GM18519 (cell line): Measurements from ENCODE around the gene CYCS.
"Not testable (repeated sequence)": the region's sequence is repeated elsewhere in the genome, so short reads cannot be mapped to it uniquely, and the experiment has no call there.

Source experiments
- ATAC-seq: cut with Tn5 transposase; IDR thresholded peaks from one replicate; pipeline ENCODE4 v1.9.1; 2021; ENCODE audit warnings: mild to moderate bottlenecking, moderate library complexity; ENCODE audit not compliant: unreplicated experiment, low FRiP score

The CYCS gene

GRCh38 chr7:25119102-25119501, 6.0 kb downstream of the CYCS start:
- no peak for ATAC-seq

GRCh38 chr7:25118048-25118753, 6.9 kb downstream of the CYCS start:
- peak; percentile 26 for ATAC-seq

DNA sequence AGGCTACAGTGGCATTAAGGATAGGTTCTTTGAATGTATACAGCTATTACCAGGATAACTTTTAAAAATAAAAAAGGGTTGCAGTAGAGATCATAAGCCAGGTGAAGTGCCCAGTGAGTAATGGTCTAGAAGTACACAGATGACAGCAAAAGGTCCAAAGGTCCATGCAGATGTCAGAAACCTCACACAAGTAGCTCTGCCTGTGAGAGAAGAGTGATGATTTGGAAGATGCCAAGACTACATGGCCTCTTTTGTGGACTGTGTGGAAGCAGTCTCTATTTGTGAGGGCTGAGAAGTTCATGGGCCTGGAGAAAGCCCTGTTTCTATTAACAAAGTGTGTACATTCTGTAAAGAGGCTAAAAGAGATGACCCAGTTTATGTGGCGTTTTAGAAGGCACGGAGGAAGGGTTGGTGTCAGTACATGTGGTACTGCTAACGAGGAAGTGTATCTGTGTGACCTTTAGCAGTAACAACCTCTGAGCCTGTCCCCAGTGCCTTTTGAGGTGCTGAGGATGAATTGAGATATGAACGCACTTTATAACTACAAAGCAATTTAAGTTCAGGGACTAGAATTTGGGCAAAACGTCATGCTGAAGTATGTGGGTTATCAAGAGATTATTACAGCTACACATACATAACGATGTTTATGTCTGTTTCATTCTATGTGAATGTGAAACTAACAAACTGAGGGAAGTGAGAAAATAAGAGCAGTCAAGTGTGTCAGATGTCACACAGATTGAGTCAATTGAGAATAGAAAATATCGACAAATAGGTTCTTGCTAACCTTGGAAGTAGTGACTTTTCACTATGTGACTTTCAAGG, 7.6 kb downstream of the CYCS start:
- ATAC-seq = peak; percentile 82

DNA sequence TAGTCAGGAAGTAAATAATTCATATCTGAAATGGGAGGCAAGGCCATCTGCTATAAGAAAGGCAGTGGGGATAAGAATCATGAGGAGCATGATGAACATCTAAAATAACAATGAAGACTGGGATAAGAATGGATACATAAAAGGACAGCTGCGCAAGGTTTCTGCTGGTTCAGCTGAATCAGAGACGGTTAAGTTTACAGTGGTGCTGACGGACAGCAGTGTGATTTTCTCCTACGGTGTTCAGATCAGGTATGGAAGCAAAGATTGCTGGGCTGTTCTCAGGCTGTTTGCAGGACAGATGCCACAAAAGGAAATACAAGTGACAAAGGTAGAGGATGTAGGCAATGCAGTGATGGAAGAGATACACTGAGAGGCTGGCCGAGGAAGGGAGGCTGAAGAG, 8.4 kb downstream of the CYCS start:
- no peak for ATAC-seq

- ATAC-seq = not testable (repeated sequence)
These were observed 14.5 kb downstream of the CYCS start for GRCh38 chr7:25110514-25110913.

DNA sequence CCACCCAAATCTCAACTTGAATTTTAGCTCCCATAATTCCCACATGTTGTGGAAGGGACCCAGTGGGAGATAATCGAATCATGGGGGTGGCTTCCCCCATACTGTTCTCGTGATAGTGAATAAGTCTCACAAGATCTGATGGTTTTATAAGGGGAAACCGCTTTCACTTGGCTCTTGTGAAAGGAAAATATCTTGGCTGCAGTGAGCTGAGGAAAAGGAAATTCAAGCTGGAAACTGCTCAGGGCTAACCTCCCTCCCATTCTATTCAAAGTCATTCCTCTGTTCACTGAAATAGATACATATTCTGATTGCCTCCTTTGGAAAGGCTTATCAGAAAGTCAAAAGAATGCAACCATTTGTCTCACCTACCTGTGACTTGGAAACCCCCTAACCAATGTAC, 15.8 kb downstream of the CYCS start:
- no peak for ATAC-seq

DNA sequence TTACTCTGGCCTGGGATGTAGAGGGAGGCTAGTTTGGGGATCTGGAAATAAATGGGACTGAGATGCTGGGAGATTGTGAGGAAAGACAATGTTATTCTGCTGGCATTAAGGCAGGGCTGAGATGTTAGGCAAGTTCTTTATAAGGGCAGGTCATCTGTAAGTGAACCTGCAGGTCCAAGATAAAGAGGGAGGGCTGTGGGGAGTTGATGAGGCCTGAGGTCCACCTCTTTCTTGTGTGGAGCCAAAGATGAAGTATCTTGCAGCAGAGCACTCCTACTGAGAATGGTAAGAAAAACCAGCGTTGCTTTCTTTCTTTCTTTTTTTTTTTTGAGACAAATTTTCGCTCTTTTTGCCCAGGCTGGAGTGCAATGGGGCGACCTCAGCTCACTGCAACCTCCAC, 19.1 kb downstream of the CYCS start:
- ATAC-seq = no peak

DNA sequence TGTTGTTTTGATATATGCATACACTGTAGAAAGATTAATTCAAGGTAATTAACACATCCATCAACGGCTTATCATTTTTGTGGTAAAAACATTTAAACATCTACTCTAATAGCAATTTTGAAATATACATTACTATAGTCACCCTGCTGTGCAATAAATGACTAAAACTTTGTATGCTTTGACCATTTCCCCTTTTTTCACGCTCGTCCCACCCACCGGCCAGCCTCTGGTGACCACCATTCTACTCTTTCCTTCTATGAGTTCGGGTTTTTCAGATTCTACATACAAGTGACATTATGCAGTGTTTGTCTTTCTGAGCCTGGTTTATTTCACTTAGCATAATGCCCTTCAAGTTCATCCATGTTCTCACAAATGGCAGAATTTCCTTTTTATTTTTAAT, 21.3 kb downstream of the CYCS start:
- ATAC-seq = no peak

- no peak for ATAC-seq
These were observed 23.2 kb downstream of the CYCS start for GRCh38 chr7:25101817-25102216.

- ATAC-seq = peak; percentile 58
These were observed 26.7 kb downstream of the CYCS start for GRCh38 chr7:25098096-25099046.

- no peak for ATAC-seq
These were observed 29.3 kb downstream of the CYCS start for GRCh38 chr7:25095516-25096345.

DNA sequence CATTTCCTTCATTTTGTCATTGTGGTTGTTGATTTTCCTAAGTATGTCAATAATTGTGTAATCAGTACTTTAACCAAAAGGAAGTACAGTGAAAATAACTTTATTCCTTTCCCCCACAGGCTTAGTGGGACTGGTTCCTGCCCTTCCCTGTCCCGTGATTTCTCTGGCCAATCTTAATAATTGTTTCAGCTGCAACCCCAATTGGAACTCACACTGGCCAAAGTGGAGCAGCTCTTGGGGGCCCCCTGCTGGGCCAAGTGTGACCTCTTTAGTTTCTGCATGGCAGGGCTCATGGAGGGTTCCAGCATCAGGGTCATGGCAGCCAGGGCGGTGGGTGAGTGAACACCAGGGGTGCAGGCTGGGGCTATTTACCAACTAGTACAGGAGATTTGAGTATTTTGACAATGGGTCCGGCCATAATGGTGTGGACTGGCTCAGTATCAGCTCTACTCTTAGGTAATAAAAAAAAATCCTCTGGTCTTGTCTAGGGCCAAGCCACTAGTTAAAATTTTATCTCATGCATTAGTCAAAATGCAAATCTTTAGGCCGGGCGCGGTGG, 31.7 kb downstream of the CYCS start:
- no peak for ATAC-seq

- ATAC-seq = no peak
These were observed 33.3 kb downstream of the CYCS start for GRCh38 chr7:25091779-25092178.

- no peak for ATAC-seq
These were observed 33.9 kb downstream of the CYCS start for GRCh38 chr7:25091176-25091575.

DNA sequence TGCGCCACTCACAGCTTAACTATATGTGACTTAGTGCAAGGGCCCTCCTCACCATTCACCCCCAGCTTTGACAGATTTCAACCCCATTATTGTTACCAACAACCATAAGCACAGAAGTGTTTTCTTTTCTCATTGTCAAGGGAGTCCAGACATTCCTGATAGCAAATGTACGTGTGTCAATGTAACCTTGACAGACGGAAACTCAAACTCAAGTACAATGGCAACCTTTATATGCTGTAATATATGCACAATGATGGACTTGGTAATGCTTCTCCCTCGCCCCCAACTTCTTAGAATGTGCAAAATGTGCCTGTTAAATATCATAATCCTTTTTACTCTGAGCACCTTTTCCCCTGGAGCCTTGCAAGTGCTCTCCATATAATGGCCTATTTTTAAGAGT, 34.7 kb downstream of the CYCS start:
- ATAC-seq = no peak

DNA sequence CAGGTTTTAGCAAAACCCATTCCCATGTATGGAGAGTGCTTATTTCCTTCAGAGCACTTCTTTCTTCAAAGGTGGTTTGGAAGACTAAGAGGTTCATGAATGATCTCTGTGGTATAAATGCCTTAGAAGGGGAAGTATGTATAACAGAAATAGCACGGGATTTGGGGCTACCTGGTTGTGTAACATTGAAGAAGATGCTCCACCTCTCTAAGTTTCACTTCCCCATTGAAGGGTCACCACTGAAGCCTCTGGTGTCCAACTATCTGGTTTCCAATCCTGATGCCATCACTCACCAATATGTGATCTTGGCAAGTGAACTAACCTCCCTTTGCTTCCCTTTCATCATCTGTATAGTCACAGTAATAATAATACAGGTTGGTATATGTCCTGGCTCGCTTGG, 37.2 kb downstream of the CYCS start:
- peak; percentile 75 for ATAC-seq

GRCh38 chr7:25084821-25085220, 40.2 kb downstream of the CYCS start:
- ATAC-seq = no peak

DNA sequence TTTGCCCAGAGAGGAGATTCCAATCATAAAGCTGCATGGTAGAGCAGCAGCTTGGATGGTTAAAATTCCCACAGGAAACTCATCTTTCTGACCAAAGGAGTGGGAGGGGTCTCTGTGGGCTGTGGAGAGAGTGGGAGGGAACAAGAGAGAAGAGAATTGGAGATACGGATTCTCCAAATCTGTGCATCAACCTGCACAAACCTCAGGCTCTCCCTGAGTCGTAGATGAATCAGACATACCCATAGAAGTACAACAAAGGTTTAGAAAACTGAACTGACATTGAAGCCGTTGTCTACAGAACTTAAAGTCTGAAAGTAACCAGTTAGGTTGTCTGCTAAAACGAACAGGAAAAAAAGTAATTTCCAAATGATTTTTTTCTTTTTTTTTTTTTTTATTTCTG, 41.9 kb downstream of the CYCS start:
- no peak for ATAC-seq

GRCh38 chr7:25082041-25082440, 43.0 kb downstream of the CYCS start:
- ATAC-seq = not testable (repeated sequence)

DNA sequence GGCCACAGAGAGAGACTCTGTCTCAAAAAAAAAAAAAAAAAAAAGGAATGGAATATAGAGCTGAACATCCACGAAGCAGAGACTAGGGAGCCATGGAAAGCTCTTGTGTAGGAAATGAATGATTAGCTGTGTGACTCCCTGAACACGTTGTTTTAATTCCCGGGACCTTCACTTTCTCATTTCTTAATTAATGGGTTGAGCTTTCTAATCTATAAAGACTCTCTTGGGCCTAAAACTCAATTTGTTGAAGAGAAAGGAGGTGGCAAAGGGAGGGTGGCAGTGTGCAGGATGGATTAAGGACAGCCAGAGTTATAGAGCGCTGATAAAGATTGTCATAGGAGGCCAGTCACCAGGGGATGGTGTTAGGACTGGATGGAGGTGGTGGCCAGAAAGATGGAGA, 48.0 kb downstream of the CYCS start:
- no peak for ATAC-seq
